SHP77 treated with DMSO at 0.1 percent for 48 hours (cell line): ENCODE data around the gene SRGAP3.

ENCODE experiments used
- DNase-seq: peaks from one replicate; lab custom pipeline; 2025; lab: John Stamatoyannopoulos, UW

Gene SRGAP3

DNA sequence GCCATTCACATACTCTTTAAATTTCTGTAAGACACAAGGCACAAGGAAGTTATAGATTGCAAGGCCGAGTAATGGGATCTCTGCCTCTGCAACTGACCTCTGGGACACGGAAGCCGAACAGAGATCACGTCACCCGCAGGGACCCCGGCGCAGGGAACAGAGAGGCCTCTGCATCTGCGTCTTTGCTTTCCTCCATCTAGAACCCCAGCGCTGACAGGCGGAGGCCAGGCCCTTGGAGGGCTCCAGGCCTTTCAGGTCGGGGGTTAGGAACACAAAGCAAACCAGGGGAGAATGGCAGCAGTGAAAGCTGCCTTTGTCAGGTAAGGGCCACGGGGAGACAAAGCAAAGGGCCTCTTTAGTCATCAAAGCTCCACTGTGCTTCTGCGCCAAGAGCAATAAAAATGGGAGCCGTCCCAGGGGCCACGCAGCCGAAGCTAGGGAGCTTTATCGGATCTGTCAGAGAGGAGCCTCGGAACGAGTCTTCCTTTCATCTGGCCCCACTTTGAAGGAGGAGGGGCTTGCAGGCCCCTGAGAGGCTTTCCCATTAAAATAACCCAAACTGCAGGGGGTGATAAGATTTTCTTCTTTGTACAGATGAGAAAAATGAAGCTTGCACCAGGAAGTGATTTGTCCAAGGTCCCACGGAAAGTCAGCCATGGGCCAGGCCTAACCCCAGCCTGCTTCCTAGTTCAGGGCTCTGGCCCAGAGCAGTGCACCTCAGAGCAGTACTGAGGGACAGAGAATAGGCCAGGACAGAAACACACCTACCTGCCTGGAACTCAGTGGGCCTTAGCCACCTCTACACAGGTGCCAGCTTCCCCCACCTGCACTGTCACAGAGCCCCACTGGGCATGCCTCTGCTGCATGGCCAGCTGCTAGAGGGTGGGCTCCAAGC is 201.7 kb downstream of the SRGAP3 start:
- no peak for DNase-seq

DNA sequence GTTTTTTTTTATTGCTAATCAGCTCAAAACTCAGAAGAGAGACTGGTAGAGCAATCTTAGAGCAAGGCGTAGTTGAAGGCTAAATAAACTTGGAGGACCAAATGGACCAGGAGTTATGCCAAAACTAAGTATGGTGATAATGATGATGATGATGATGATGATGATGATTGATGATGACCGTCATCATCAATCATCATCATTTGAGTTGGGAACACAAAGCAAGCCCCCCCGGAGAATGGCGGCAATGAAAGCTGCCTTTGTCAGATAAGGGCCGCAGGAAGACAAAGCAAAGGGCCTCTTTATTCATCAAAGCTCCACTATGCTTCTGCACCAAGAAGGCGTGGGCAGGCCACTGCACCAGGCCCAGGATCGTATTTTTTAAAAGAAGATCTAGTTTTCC is 204.1 kb downstream of the SRGAP3 start:
- no peak for DNase-seq

DNA sequence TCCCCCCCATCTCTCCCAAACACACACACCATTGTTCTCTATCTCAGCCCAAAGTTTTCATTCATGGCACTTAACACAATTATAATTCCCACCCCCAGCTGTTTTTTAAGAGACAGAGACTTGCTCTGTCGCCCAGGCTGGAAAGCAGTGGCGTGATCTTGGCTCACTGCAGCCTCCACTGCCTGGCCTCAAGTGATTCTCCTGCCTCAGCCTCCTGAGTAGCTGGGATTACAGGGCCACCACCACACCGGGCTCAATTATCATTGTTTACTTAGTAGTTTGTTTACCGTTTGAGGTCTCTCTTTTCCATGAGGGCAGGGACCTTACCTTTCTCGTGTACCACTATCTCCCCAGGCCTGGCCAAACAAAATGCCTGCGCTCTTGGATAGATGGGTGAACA is 206.4 kb downstream of the SRGAP3 start:
- no peak for DNase-seq

DNA sequence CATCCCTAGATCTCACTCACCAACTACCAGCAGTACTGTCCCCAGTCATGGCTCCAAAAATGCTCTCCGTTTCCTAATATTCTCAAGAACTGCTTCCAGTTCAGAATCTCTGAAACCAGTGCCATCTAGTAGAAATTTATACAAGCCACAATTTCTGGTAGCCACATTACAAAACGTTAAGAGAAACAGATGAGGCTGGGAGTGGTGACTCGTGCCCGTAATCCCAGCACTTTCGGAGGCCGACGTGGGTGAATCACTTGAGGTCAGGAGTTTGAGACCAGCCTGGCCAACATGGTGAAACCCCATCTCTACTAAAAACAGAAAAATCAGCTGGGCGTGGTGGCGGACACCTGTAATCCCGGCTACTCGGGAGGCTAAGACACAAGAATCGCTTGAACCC is 207.8 kb downstream of the SRGAP3 start:
- no peak for DNase-seq

DNA sequence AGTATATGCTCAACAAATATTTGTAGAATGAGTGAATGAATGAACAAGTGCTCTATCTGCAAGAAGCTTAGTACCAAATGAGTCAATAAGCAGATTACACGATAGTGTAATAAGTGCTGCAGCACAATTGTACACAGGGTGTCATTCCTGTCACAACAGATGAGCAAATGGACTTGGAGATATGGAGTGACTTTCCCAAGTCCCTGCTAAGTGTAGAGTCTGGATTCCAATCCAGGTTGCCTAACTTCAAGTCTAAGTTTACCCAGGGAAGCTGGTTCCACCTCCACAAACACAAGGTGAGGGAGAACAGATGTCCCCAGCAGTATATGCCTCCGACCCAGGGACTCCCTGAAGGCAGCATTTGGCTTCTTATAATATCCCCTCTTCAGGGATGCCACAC is 208.4 kb downstream of the SRGAP3 start:
- no peak for DNase-seq

DNA sequence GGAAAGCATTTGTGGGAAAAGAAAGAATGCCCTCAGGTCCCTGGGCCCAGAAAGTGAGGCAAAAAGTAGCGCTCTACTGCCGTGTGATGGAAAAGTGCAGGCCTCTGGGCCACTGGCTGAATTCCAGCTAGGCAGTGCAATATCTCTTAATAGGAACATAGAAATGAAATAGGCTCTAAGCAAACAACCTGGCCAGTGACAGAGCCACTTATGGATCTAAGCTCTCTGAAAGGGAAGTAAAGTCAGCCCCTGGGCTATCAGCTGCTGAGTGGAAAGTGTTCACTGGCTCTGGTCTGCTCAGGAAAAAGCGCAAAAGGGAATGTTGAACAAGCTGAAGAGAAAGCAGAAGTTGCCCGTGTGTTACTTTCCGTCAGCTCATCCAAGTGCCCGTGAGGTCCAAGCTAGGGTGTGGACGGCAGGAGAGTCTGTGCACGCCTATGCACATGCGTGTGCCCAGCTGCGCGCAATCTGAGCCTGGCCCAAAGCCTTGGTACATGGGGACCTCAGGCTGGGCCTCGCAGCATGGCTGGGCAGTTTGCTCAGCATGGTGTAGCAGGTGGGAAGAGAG is 212.2 kb downstream of the SRGAP3 start:
- peak; percentile 2 for DNase-seq

DNA sequence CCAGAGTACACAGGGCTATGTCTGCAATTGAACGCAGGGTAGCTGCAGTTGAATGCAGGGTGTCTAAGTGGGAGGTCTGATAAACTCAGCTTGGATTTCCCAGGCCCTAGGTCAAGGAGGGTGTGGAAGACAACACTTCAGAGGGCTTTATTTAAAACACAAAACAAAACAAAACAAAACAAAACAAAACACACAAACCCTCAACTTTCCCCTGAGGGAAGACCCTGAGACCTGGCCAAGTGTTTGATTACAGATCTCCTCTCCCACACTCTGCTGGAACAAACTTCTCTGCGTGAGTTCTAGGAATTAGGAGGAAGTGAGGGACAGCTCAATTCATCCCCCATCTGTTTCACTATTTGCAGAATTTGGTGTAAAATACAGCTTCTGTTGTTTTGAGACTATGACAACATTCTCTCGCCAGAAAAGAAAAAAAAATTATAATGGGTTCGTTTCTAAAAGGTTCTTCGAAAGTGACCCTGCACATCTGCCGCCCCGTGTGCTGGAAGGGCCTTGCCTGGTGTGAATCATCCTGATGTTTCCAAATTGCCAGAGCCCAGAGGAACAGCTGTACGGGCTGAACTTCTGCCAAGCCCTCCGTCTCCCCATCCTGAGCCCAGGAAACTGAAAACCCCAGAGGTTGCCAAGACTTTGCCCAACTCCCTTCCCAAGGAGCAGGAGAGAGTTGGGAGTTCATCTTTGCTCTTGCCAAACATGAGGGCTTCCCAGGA is 212.9 kb downstream of the SRGAP3 start:
- DNase-seq, result no peak

DNA sequence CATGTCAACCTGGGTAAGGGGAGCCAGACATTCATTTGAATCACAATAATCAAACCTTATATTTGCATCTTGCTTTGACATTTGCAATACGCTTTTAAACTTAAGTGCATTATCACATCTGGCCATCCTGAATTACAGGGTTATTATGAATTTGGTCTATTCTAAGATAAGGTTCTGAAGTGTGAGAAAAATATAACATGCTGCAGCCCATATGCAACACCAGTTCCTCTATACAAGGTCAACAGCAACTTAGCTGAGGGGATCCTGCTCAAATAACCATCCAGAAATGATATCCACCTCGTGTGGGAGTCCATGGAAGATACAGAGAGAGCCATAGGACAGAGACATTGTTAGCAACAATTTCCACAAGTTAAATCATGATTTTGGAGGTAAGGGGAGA is 213.5 kb downstream of the SRGAP3 start:
- no peak for DNase-seq

DNA sequence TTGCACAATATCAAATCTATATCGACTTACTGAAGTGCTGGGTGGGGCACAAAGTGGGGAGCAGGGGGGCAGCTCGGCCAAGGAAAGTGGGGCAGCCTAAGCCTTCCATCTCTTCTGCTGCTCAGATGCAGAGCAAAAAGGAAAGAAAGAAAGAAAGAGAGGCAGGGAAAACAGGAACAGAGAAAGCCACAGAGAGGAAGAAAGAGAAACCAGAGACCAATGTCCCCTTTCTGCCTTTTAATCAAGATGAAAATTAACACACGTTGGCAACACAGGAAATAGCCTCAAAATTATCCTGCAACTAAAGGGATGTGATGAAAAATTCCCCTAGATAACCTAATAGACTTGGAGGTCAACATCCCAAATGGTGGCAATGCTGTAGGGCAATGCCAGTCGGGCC is 214.0 kb downstream of the SRGAP3 start:
- DNase-seq, result no peak

DNA sequence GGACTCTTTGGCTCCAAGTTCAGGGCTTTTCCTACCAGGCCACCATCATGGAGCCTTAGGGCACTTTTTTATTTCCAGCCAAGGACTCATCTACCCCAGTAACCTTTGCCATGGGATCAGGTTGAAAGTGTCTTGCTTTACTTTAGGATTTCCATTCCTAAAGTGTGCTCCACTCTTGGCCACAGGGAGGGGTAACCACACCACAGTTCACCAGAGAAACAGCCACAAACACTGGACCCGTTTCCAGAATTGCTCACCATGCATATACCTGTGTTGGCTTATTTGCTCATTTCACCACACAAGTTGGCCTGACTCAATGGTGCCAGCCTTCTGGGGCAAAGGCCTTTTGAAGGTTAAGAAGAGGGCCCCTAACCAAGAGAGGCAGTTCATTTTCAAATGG is 215.6 kb downstream of the SRGAP3 start:
- DNase-seq, result no peak

DNA sequence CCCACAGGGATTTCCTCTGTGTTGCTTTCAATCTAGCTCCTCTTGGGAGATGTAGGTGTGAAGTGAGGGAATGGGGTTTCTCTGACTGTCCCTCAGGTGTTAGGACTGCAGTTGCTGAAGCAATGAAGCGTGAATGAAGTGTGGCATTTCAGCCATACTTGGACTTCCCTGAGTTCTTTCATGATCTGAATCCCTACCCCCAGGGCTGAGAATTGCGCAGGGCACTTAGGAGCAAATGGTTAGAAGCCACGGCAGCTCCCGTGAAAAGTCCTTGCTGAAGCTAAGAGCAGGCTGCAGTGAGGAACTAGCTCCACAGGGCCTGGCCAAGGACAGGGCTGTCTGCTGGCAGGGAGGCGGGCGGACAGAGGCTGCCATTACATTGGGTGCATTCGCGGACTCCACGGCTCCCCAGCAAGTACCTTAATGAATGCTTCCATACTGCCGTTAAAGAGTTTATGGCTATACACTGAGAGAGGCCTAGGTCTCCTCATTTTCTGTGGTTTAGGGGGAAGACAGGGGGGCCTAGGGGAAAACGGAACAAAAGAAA is 217.1 kb downstream of the SRGAP3 start:
- DNase-seq, result no peak

DNA sequence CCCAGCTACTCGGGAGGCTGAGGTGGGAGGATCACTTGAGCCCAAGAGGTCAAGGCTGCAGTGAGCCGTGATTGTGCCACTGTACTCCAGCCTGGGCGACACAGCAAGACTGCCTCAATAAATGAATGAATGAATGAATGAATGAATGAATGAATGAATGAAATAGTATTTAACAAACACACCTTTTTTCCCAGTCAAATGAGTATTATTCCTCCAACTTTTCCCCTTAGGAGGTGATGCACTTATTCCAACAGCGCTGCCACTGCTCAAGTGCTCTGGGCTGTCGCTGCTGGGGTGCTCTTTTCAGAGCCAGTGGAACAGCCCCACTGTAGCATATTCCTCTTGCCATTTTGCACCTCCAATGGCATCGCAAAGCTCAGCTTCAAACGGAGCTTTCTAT is 219.4 kb downstream of the SRGAP3 start:
- no peak for DNase-seq

DNA sequence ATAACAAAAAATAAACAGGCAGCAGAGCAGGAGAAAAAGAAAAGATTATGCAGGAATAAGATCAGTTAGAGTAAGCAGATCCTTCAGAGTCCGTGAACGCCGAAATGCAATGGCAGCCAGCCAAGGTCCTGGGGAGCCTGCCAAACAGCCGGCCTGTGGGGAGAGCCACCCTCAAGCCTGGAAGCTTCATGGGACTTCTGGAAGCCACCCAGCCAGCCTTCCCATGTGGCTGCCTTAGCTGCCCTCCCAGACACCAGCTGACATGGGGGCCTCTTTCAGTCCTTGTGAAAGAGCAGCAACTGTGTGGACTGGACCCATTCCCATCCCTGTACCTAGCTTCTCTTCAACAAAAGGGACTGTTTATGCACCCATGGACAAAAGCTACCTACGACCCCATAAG is 221.3 kb downstream of the SRGAP3 start:
- DNase-seq, result no peak

DNA sequence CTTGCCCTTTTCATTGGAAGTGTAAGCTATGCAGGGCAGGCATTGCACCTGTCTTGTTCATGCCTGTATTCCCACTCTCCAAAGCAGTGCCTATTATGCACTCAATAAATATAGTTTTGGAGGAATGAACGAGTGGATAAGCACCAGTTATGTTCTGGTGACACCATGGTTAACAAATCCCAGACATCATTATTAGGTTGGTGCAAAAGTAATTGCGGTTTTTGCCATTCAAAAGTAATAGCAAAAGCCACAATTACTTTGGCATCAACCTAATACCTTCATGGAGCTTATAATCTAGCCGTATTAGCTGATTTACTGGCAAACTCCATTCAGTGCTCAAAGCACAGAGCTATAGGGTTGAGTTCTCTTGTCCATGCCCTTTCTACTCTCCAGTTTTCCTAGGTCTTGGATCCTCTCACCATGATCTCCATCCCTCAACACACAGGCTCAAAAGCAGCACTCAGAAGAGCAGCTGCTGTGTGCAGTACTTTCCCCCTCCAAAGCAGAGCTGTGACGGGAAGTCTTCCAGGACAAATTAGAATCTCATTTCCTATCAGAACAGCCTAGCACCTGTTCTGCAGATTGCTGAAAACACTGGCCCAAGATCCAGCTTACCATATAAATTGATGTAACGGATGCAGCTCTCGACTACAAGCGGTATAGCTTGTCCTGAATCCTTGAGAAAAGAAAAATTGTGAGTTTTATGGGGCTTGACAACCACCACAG is 223.0 kb downstream of the SRGAP3 start:
- no peak for DNase-seq

DNA sequence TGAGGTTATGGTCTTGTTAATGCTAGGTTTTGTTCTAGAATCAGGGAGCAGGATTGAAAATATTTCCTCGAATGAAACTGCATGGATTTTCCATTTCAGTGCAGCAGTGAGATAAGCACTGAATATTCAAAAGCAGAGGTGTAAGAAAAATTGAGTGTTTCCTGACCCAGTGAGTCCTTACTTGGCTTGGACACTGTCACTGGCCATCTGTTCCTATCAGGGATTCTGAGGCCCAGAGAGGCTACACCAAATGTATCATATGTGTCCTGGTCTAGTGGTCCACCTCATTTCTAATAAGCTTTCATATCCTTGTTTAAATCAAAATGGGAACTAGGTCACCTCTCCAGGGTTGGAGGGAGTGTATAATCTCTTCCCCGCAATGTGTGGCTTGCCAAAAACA is 225.1 kb downstream of the SRGAP3 start:
- no peak for DNase-seq

DNA sequence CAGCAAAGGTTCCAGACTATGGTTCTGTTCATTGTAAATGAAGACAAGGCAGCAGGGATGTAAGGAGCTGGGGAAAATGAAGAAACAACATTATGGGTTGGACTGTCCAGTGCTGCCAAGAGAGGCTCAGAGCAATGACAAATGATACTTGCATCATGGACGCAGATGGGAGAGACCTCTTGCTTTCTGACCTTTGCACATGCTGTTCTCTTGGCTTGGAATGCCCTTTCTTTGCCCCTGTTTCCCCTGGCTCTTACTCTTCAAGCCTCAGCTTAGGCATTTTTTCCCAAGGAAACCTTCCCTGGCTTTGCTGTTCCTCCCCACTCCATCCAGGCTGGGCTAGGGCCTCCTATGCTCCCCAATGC is 226.2 kb downstream of the SRGAP3 start:
- no peak for DNase-seq

DNA sequence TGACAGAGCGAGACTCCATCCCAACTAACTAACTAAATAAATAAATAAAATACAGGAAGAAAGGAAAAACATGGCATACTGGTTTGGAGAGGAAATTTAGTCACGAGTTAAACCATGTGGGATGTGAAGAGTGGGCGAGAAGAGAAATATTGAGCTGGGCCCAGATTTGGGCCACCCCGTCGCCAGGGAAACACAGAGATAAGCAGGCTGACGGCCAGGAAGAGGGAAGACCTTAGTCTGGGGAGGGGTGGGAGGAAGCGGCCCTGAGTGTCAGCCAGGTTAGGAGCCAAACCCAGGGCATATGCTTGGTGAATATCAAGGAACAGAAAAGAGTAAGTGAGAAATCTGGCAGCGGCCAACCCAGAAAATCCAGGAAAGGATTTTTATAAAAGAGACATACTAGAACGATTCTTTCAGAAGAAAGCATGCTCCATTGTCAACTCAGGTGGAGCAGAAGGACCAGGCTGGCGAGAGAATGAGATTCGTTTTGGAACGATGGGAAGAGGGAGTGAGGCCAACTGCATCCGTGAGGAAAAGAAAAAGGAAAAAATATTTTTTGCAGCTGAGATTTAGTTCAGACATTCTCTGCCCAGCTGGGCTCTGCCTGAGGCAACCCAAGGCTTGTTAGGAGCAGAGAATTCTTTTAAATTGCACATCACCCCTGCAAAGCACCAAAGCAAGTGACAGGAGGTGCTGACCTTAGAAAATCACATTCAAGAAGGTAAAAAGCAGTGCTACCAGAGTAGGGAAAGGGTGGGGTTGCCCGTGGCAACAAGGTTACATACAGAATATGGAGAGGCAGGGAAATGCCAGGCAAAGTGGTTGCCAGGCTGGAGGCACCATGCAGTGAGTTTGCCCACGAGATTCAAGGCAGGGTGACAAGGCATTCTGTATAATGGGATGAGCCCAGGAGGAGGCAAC is 226.9 kb downstream of the SRGAP3 start:
- no peak for DNase-seq

DNA sequence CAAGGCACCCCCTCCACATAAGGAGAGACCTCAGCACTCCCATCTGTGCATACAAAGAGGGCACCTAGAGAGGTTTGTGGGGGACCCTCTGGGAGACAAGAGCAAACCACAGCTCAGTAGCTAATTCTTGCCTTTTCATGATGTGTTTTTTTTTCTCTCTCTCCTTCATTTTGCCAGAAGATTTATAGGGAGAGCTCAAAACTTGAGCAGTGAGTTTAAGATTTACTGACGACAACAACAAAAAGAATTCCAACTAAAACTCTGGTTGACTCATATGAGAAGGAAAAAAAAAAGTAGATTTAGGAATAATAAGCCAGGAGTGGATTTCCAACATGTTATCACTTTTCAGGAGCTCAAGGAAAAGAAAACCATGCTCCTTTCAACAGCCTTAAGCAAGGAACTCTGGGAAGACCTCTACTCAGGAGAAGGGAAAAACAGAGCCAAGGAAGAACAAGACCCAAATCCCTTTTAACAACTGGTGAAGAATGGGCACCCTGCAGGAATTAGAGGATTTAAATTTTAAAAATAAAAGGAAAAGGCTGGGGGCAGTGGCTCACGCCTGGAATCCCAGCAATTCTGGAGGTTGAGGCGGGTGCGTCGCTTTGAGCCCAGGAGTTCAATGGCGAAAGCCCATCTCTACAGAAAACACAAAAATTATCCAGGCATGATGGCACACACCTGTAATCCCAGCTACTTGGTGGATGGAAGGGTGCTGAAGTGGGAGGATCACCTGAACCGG is 228.0 kb downstream of the SRGAP3 start:
- DNase-seq, result no peak

DNA sequence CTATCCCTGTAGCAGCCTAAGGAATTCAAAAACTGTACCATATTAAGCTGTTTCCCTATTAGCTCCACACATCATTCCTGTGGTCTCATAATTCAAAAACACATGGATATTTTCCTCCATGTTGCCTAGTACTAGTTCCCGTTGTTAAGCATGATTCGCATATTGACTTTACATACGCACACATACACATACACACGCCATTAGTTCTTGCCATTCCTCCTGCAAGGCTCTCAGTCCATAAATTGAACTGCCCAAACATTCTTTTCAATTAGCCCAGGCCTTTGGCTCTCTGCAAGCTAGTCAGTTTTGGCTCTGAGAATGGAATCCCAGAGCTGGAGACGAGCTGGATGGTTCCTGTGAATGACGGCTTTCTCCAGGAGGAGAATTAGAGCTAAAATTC is 229.0 kb downstream of the SRGAP3 start:
- DNase-seq, result no peak

DNA sequence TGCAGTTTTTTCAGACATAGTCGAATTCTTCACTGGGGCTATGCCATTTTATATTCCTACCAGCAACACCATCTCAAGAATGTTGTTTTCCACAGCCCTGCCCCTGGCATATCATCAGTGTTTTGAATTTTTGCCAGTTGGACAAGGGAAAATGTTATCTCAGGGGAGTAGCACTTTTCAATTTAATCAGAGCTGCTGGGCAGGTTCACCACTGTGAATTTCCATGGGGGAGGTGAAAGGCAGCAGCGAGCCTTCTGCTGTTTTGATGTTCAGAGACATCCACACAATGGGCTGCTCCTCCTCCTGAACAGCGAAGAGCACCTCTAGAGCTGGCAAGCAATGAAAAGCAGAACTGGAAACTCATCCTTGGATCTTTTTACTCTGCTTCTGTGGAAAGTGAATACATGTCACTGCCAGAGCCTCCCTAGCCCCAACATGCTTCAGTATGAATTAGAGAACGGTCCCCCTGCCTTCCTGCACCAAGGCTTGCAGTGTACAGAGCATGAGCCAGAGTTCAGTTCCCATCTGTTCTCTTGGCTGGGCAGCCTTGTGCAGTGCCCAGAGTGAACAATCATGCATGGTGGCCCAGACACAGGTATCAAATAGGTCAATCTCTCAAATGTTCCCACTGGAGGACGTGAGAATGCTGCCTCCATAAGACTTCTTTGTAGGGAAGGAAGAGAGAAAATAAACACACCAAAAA is 230.0 kb downstream of the SRGAP3 start:
- DNase-seq, result no peak
